Pancreas (tissue), 10 donors: ENCODE measurements around the gene BRD3OS. TPM values are rescaled to one million over a fixed set of nuclear protein-coding genes. Genes with fewer than 3 reads are reported as not detected.
"Not testable (repeated sequence)": the region's sequence is repeated elsewhere in the genome, so short reads cannot be mapped to it uniquely, and the experiment has no call there.

ENCODE experiments used
- ATAC-seq, 4 donors: fragments of 200-7000 bp; cut with Tn5 transposase; one replicate each; pipeline versions ENCODE4 v1.8.0 to v1.9.1; 2020; ENCODE audit warnings: mild to moderate bottlenecking in 4 of 4, moderate library complexity in 4 of 4
- DNase-seq, 6 donors: peaks; one replicate each; pipeline ENCODE4 v3.0.0-alpha.2; 2020
- FAIRE-seq: peaks from 2 replicates; lab custom pipeline; 2012; peaks lifted over from hg19 to GRCh38; lab: Jason Lieb, UNC
- H3K27ac ChIP-seq, 4 donors: fragments of 200-600 bp; sonication (generic); 1 replicate in 3 of 4; 2 replicates in 1 of 4; pipeline versions ENCODE4 v1.5.0 to v1.8.0; 2020
- H3K27me3 ChIP-seq, 4 donors: fragments of 200-600 bp; one replicate each; pipeline ENCODE4 v1.8.0; 2021
- H3K36me3 ChIP-seq, 3 donors: fragments of 200-600 bp; sonication (generic) in 1 of 3; one replicate each; pipeline versions ENCODE4 v1.5.0 to v1.8.0; 2020 to 2021
- H3K4me1 ChIP-seq, 3 donors: fragments of 200-600 bp; one replicate each; pipeline ENCODE4 v1.8.0; 2021
- H3K4me3 ChIP-seq, 4 donors: fragments of 200-600 bp; sonication (generic) in 2 of 4; one replicate each; pipeline versions ENCODE4 v1.5.0 to v1.8.0; 2020 to 2021
- H3K9me3 ChIP-seq, 4 donors: fragments of 200-600 bp; one replicate each; pipeline ENCODE4 v1.8.0; 2021
- WGBS, 2 donors: extraction: QIAGEN DNeasy Blood & Tissue Kit; methylation state at CpG; one replicate each; pipeline ENCODE4 v1.1.7; 2013; 5-methylcytosine and 5-hydroxymethylcytosine counted together
- intact Hi-C, 3 donors: fragments of 100-400 bp; cut with DNase I; formaldehyde crosslinking; loops; one replicate each; pipeline versions ENCODE4 v1.11.1 to v1.14.2; 2022
- polyA plus RNA-seq, 2 donors: library from polyadenylated mRNA; stranded (reverse); fragments of 200-250 nt; gene quantifications; one replicate each; pipeline ENCODE4 v1.2.3, GENCODE V29; 2013
- total RNA-seq, 6 donors: library from RNA; stranded (reverse); fragmentation: NEBNext Ultra II Directional in 4 of 6; extraction: Animal tissue kit (Norgen Biotek cat#: 25700) in 4 of 6; gene quantifications; one replicate each; pipeline versions ENCODE4 v1.2.1 to v1.2.4, GENCODE V29; 2021 to 2023
- TF ChIP-seq, protein P1 (sequence below), 4 donors: fragments of 200-600 bp; sonication (generic) in 3 of 4; IDR thresholded peaks; one replicate each; pipeline versions ENCODE4 v1.5.0 to v1.8.0; 2021; ENCODE audit warnings: antibody characterized with exemption in 4 of 4
- donor health status: healthy with polysubstance abuse.
- donor health status: DM: no; HTN: no; CAD: no; lungs with moderate emphysema.
- donor health status: DM: no; HTN: no; CAD: no.
- donor health status: control.
- donor health status: control.
- donor health status: Bipolar disorder and iron deficiency.
- donor health status: DM: yes; HTN: yes; CAD: no.
- donor health status: DM: no; HTN: no; CAD: no.
- donor health status: DM: no; HTN: no; CAD: no.
- donor health status: DM: yes; HTN: yes; CAD: no.

BRD3OS gene
- total and polyA plus RNA-seq, 8 donors: 4.8 to 12.5 (median 7.3) TPM

DNA sequence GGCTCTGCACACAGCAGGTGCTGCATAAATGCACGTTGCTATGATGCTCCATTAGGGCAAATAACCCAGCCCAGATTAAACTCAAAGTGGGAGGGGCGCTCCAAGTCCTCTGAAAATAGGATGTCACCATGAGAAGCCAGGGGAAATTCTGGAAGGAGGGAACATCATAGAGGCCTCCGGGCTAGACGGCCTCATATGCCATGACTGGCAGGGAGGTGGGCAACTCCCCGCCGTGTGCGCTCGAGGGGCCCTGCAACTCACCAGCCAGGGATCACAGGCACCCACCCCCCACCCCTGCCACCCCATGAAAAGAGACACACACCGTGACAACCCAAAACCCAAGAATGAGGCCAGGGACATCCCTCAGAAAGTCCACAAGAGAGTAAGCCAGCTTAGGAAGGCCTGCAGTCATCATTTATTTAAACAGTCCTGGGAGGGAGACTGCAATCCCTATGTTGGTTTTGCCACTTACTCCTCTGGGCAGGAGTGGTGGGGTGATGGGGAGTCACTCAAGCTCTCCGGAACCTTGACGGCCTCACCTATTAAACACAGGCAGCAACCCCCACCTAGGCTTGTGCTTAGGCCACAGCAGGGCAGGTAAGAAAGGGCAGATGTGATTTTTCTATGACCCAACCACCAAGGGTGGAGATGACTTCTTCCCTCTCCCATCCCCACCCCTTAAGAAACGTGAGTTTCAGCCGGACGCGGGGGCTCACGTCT is 37.2 kb upstream of the BRD3OS start:
- no peaks in the 10 kb centered on the region for H3K9me3 ChIP-seq
- ATAC-seq: no peak
- 65 to 71% methylated on average over 16 of the region's 16 CpGs for WGBS, 2 donors
- H3K36me3 ChIP-seq: no peaks in the 10 kb centered on the region
- H3K4me1 ChIP-seq: peaks cover 0 to 21% (median 16%) of the 10 kb centered on the region in 3 donors
- no peak for FAIRE-seq
- H3K27ac ChIP-seq: no peak overlapping the region
- H3K4me3 ChIP-seq: no peak overlapping the region
- H3K27me3 ChIP-seq: no peaks in the 10 kb centered on the region
- TF ChIP-seq, protein P1, sequence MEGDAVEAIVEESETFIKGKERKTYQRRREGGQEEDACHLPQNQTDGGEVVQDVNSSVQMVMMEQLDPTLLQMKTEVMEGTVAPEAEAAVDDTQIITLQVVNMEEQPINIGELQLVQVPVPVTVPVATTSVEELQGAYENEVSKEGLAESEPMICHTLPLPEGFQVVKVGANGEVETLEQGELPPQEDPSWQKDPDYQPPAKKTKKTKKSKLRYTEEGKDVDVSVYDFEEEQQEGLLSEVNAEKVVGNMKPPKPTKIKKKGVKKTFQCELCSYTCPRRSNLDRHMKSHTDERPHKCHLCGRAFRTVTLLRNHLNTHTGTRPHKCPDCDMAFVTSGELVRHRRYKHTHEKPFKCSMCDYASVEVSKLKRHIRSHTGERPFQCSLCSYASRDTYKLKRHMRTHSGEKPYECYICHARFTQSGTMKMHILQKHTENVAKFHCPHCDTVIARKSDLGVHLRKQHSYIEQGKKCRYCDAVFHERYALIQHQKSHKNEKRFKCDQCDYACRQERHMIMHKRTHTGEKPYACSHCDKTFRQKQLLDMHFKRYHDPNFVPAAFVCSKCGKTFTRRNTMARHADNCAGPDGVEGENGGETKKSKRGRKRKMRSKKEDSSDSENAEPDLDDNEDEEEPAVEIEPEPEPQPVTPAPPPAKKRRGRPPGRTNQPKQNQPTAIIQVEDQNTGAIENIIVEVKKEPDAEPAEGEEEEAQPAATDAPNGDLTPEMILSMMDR (IDR thresholded peaks at IDR 0.05): no peak
- DNase-seq: peak in 1 of 6 donors; percentile 25
- intact Hi-C loops: no loop called here

DNA sequence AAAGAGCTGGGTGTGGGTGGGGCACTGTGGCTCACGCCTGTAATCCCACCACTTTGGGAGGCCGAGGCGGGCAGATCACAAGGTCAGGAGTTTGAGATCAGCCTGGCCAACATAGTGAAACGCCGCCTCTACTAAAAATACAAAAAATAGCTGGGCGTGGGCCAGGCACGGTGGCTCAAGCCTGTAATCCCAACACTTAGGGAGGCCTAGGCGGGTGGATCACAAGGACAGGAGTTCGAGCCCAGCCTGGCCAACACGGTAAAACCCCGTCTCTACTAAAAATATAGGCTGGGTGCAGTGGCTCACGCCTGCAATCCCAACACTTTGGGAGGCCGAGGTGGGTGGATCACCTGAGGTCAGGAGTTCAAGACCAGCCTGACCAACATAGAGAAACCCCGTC is 36.5 kb upstream of the BRD3OS start:
- H3K27me3 ChIP-seq, H3K9me3 ChIP-seq, intact Hi-C loops, H3K27ac ChIP-seq, ATAC-seq, FAIRE-seq, H3K36me3 ChIP-seq, H3K4me3 ChIP-seq: not testable (repeated sequence)
- WGBS, 2 donors: 56 to 65% methylated on average over 14 of the region's 14 CpGs
- DNase-seq: peak in 1 of 6 donors; percentile 29
- peaks cover 4 to 28% (median 23%) of the 10 kb centered on the region in 3 donors for H3K4me1 ChIP-seq

DNA sequence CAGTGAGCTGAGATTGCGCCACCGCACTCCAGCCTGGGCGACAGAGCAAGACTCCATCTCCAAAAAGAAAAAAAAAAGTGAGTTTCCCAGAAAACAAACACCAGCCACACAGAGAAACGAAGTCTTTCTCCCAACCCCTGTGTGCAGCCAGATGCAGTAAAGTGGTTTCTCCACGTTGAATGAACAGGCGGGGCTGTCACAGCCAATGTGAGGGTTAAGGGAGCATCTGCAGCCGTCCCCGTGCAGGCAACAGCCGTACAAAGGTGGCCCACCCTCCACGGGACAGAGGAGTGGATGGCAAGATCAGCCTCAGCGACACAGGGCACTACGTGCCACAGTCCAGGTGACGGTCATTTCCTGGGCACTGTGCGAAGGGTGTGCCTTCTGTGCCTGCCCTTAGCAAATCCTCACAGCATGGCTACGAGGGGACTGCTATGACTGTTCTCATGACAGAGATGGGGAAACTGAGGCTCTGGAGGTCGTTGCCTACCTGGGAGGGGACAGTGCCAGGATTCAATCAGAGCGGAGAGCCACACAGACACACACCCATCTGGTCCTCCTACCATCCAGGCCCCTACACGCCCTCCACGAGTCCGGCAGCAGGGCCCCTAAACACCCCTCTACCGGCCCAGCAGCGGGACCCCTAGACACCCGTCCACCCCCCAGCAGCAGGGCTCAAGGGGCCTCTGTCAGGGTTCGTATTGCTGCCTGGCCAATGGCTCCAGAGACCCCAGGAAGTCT is 35.5 kb upstream of the BRD3OS start:
- ATAC-seq (no peak), FAIRE-seq (no peak), DNase-seq (peak in 1 of 6 donors; percentile 60)
- Histone ChIP-seq H3K27ac (peak overlapping the region; percentile 84 to 91 (median 87)), H3K4me1 (peaks cover 9 to 23% (median 22%) of the 10 kb centered on the region in 3 donors), H3K4me3 (peak overlapping the region; percentile 68 to 80 (median 74)), H3K27me3 (no peaks in the 10 kb centered on the region), H3K36me3 (no peaks in the 10 kb centered on the region), H3K9me3 (no peaks in the 10 kb centered on the region)
- 25 to 33% methylated on average over 24 of the region's 24 CpGs for WGBS, 2 donors
- TF ChIP-seq, protein P1 (IDR thresholded peaks at IDR 0.05): no peak
- intact Hi-C loops: loop anchor here in 2 of 3 donors (10.0 kb wide), 2 partner anchors 195 to 455 kb away; partner anchors contain the start of gene ADAMTSL2 (in 1 of the 2)

DNA sequence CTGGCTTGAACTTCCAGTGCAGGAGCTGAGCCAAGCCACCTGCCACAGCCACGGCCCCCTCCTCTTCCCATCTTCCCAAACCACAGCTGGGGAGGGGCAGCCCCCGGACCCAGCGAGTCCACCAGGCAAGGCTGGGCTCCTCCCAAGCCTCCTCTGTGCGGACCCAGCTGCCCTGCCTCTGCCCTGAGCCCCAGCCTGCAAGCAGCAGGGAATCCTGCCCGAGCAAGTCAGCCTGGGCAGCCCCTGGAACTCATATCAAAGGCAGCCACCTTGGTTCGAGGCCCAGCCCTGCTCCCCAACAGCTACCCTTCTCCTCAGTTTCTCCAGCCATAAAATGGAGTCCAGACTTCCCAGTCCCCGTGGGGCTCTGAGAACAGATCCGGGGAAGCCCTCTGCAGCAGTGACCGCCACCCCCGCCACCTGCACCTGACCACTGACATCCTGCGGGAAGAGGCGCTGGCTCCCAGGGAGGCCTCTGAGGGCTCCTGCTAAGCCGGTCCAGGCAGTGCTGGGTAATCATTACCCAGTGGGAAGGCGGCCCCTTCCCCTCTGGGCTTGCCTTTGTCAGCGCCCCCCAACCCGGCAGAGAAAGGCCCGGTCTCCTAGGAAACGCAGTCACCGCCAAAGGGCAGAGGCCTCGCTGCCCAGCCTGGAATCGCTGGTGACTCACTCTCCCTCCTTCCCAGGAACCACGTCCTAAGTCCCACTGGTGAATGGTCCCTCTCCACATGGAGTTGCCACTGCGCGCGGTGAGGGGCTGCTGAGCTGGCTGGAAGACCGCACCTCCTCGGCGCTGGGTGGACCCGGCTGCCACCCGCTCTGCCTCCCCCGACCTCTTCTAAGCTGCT is 34.7 kb upstream of the BRD3OS start:
- FAIRE-seq: no peak
- WGBS, 2 donors: 6 to 8% methylated on average over 23 to 31 of the region's 31 CpGs
- TF ChIP-seq, protein P1 (IDR thresholded peaks at IDR 0.05): no peak
- Histone ChIP-seq H3K9me3 (no peaks in the 10 kb centered on the region), H3K4me1 (peaks cover 9 to 23% (median 20%) of the 10 kb centered on the region in 3 donors), H3K27ac (peak overlapping the region; percentile 84 to 91 (median 87)), H3K4me3 (peak overlapping the region; percentile 68 to 80 (median 74)), H3K27me3 (no peaks in the 10 kb centered on the region), H3K36me3 (no peaks in the 10 kb centered on the region)
- DNase-seq: peak; percentile 83 to 94 (median 90)
- peak; percentile 51 to 66 (median 62) for ATAC-seq
- intact Hi-C loops: loop anchor here in 2 of 3 donors (10.0 kb wide), 2 partner anchors 196 to 456 kb away; partner anchors contain the start of gene ADAMTSL2 (in 1 of the 2)
